Amygdala (tissue), 56 donors: ENCODE data around the gene RNF168.
A peak's percentile ranks its signal among the peaks of the same experiment; 100 is the strongest.
"Not testable (repeated sequence)": the region's sequence is repeated elsewhere in the genome, so short reads cannot be mapped to it uniquely, and the experiment has no call there.

ENCODE experiments used
- DNase-seq, 56 donors: peaks; one replicate each; lab custom pipeline; 2025; lab: John Stamatoyannopoulos, UW

The RNF168 gene

GRCh38 chr3:196472286-196472685 is 31.3 kb downstream of the RNF168 start:
- DNase-seq: no peak

GRCh38 chr3:196471551-196471950 is 32.0 kb downstream of the RNF168 start:
- no peak for DNase-seq

DNA sequence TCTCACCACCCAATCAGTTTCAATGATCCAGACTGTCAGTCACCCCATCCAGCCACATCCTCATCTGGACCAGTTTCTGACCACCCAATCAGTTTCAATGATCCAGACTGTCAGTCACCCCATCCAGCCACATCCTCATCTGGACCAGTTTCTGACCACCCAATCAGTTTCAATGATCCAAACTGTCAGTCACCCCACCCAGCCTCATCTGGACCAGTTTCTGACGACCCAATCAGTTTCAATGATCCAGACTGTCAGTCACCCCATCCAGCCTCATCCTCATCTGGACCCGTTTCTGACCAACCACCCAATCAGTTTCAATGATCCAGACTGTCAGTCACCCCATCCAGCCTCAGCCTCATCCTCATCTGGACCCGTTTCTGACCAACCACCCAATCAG is 33.4 kb downstream of the RNF168 start:
- DNase-seq: not testable (repeated sequence)

- no peak for DNase-seq
These were observed 39.8 kb downstream of the RNF168 start for GRCh38 chr3:196463804-196464203.

- no peak for DNase-seq
These were observed 40.2 kb downstream of the RNF168 start for GRCh38 chr3:196463478-196463756.

DNA sequence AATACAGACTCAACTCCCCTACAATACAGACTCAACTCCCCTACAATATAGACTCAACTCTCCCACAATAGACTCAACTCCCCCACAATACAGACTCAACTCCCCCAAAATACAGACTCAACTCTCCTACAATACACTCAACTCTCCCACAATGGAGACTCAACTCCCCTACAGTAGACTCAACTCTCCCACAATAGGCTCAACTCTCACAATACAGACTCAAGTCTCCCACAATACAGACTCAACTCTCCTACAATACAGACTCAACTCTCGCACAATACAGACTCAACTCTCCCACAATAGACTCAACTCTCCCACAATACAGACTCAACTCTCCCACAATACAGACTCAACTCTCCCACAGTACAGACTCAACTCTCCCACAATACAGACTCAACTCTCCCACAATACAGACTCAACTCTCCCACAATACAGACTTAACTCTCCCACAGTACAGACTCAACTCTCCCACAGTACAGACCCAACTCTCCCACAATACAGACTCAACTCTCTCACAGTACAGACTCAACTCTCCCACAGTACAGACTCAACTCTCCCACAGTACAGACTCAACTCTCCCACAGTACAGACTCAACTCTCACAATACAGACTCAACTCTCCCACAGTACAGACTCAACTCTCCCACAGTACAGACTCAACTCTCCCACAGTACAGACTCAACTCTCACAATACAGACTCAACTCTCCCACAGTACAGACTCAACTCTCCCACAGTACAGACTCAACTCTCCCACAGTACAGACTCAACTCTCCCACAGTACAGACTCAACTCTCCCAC is 40.7 kb downstream of the RNF168 start:
- not testable (repeated sequence) for DNase-seq

GRCh38 chr3:196458063-196458462 is 45.5 kb downstream of the RNF168 start:
- no peak for DNase-seq

GRCh38 chr3:196457470-196457869 is 46.1 kb downstream of the RNF168 start:
- not testable (repeated sequence) for DNase-seq

DNA sequence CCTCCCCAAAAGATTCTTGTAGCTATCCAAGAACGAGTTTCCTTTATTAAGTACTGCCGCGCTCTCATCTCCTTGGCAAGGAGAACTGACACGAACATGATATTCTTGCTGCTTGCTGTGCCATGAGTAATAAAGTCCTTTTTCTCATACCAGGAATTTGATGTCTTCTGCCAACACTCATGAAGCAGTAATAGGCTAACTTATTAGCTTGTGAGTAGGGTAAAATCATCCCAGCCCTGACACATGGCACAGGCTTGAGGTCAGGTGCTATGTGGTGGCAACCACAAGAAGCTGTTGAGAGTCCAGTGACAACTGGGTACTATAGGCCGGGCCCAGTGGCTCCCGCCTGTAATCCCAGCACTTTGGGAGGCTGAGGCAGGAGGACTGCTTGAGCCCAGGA is 48.6 kb downstream of the RNF168 start:
- no peak for DNase-seq

- not testable (repeated sequence) for DNase-seq
These were observed 58.2 kb downstream of the RNF168 start for GRCh38 chr3:196445391-196445790.

- DNase-seq: no peak
These were observed 59.1 kb downstream of the RNF168 start for GRCh38 chr3:196444500-196444894.

DNA sequence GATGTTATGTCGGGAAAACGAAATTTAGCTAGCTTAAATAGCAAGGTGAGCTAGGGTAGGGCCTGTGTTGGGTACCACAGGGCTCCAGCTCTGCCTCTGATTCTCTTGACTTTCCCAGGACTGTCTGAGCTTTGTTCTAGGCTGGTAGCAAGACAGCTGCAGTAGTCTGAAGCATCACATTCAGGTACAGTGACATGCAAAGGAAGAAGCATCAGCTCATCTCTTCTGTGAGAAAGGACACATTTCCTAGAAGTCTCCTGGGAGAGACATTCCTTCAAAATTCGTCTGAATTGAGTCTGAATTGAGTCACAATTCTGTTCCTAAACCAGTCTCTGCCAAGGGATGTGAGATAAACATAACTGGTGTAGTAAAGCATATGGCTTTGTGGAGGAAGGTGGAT is 62.9 kb downstream of the RNF168 start:
- DNase-seq: peak in 1 of 56 donors; percentile 2

GRCh38 chr3:196440041-196440537 is 63.5 kb downstream of the RNF168 start:
- no peak for DNase-seq

DNA sequence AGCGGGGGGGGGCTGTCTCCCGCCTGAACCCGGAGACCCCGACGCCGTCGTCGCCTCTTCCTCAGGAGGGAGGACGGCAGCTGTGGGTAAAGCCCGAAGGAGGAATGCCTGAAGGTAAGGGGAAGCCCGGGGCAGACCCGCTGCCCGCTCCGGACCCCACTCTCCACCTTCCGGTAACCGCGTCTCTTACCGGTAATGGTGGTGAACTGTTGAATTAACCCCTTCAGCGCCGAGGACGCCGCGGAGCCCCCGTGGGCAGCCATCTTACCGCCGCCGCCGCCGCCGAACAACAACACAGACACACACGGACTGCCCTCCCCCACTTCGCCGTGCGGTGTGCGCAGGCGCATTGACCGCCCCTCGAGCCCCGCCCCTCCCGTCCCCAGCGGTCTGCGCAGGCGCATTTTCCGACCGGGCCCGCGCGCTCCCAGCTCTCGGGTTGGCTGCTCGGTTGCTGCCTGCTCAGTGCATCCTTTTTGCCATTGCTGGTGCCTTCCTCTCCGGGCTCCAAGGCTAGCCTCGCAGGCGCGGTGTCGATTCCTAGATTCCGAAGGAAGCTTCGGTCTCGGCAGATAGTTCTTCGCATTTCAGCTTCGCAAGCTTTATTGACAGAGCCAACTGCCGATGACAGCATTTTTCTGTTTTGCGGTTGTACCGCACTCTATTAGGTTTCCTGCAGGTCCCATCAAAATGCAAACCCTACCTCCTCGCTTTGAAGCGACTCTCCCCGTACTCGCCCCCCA is 71.3 kb downstream of the RNF168 start, which contains the start of gene UBXN7:
Gene UBXN7, minus strand, starts transcription at position 291 of the 743 bp plus-strand sequence. Its CDS starts 28 bp downstream, at position 263.
- peak; percentile 70 to 98 (median 93) for DNase-seq

DNA sequence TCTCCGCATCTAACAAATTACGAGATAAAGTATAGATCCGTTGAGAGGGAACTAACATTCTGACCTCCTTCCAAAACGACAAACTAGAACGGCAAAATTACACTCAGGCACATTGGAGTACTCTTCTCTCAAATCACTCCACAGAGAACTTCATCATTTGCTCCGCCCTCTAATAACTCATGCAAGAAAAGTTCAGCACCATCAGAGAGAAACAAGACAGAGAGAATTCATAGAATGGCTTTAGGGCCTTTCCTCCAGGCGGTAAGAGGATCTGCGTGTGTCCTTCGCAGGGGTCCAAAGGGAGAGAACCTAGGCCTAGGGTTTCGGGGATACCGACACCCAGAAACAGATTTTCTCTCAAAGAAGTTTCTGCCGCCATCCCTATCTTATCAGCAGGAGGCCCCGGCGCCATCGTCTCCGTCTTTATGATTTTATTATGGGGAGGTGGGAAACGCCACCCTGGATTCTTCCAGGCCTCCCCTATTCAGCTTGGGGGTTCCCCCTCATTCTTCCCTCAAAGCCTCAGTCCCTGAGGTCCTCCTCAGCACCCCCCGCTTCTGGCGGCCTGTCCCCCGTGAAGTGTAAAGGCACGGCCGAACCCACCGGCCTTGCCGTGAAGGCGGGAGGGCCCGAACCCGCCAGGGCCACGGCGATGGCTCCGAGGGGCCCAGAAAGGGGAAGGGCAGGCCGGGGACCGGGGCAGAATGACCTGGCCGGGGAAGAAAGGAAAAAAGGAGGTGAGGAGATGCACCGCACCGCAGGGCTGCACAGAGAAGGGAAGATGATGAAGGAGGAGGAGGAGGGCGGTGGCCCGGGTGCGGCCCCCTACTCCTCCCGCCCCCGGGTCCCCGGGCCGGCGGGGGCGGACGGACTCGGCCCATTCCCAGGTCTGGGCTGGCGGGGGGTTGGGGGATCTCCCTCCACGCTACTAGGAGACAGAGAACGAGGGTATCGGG is 72.1 kb downstream of the RNF168 start:
- peak in 27 of 56 donors; percentile 9 to 63 (median 35) for DNase-seq

GRCh38 chr3:196428041-196428440 is 75.5 kb downstream of the RNF168 start:
- no peak for DNase-seq

- DNase-seq: not testable (repeated sequence)
These were observed 79.1 kb downstream of the RNF168 start for GRCh38 chr3:196424421-196424820.

GRCh38 chr3:196423044-196423781 is 80.4 kb downstream of the RNF168 start:
- DNase-seq: peak in 21 of 56 donors; percentile 0 to 69 (median 17)

DNA sequence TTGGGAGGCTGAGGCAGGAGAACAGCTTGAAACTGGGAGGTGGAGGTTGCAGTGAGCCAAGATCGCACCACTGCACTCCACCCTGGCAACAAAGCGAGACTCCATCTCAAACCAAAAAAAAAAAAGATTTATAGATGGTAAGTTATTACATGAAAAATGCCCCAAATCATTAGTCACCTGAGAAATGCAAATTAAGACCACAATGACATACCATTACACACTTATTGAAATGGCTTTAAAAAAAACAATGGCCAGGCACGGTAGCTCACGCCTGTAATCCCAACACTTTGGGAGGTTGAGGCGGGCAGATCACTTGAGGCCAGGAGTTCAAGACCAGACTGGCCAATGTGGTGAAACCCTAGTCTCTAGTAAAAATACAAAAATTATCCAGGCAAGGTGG is 81.9 kb downstream of the RNF168 start:
- not testable (repeated sequence) for DNase-seq

DNA sequence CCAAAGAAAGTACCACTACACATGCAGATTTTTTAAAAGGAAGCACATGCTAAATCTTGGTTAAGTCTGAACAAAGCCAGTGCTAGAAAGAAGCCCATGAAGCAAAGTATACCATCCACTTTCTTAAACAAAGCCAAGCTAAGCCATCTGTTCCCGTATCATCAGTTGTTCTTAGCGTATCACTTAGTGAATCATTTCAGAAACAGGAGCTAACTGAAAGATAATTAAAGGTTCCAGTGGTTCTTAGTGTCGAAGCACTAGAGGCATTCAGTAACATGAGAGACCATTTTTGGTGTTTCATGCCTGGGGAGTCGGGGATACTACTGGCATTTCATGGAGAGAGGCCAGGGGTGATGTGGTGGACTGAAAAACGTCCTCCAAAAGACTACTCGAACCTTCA is 84.2 kb downstream of the RNF168 start:
- DNase-seq: no peak
